Stimulated activated CD4-positive, alpha-beta T cell treated with anti-CD3 and anti-CD28 coated beads, Interleukin-2, amount 100 ng/mL, for 4 hours (primary cell): ENCODE measurements around the gene FAM81A.
"Not testable (repeated sequence)": the region's sequence is repeated elsewhere in the genome, so short reads cannot be mapped to it uniquely, and the experiment has no call there.

ENCODE experiments used
- DNase-seq: peaks from one replicate; pipeline ENCODE4 v3.0.0-alpha.2; 2020; ENCODE audit warnings: low read depth

The FAM81A gene

GRCh38 chr15:59489485-59489884 is 51.5 kb downstream of the FAM81A start:
- DNase-seq: not testable (repeated sequence)

- no peak for DNase-seq
Measured at GRCh38 chr15:59491062-59491461, 53.1 kb downstream of the FAM81A start.

- peak; percentile 21 for DNase-seq
Measured at GRCh38 chr15:59492389-59493377, 54.7 kb downstream of the FAM81A start.

- no peak for DNase-seq
Measured at GRCh38 chr15:59501597-59501996, 63.6 kb downstream of the FAM81A start.

- DNase-seq: no peak
Measured at GRCh38 chr15:59515190-59515589, 77.2 kb downstream of the FAM81A start.

- DNase-seq: no peak
Measured at GRCh38 chr15:59516655-59517461, 78.9 kb downstream of the FAM81A start.

- no peak for DNase-seq
Measured at GRCh38 chr15:59519329-59519728, 81.3 kb downstream of the FAM81A start.

- DNase-seq: no peak
Measured at GRCh38 chr15:59521443-59521842, 83.5 kb downstream of the FAM81A start.

- DNase-seq: no peak
Measured at GRCh38 chr15:59522988-59523461, 85.0 kb downstream of the FAM81A start.

GRCh38 chr15:59523702-59524101 is 85.7 kb downstream of the FAM81A start:
- DNase-seq: no peak

- DNase-seq: no peak
Measured at GRCh38 chr15:59524331-59524731, 86.3 kb downstream of the FAM81A start.

- not testable (repeated sequence) for DNase-seq
Measured at GRCh38 chr15:59526466-59526865, 88.5 kb downstream of the FAM81A start.

GRCh38 chr15:59528429-59528828 is 90.4 kb downstream of the FAM81A start:
- no peak for DNase-seq

- DNase-seq: peak; percentile 46
Measured at GRCh38 chr15:59528961-59529402, 91.0 kb downstream of the FAM81A start.

- DNase-seq: no peak
Measured at GRCh38 chr15:59531066-59531675, 93.2 kb downstream of the FAM81A start.

GRCh38 chr15:59532770-59533379 is 94.9 kb downstream of the FAM81A start:
- no peak for DNase-seq

GRCh38 chr15:59536553-59536952 is 98.6 kb downstream of the FAM81A start:
- no peak for DNase-seq

GRCh38 chr15:59537403-59537802 is 99.4 kb downstream of the FAM81A start:
- DNase-seq: no peak

GRCh38 chr15:59538494-59538893 is 100.5 kb downstream of the FAM81A start:
- no peak for DNase-seq

- no peak for DNase-seq
Measured at GRCh38 chr15:59539799-59540198, 101.8 kb downstream of the FAM81A start.

GRCh38 chr15:59540654-59541053 is 102.7 kb downstream of the FAM81A start:
- no peak for DNase-seq

GRCh38 chr15:59541750-59542149 is 103.8 kb downstream of the FAM81A start:
- DNase-seq: no peak
